Tibial nerve (tissue), 4 donors: ENCODE data around the gene DNTTIP2. TPM values are rescaled to one million over a fixed set of nuclear protein-coding genes. Genes with fewer than 3 reads are reported as not detected.

Source experiments
- DNase-seq, 2 donors: peaks; one replicate each; pipeline ENCODE4 v3.0.0-alpha.2; 2019; ENCODE audit warnings: low spot score in 2 of 2
- H3K27ac ChIP-seq, 4 donors: fragments of 200-600 bp; sonication (generic) in 3 of 4; one replicate each; pipeline ENCODE4 v1.5.1; 2017 to 2019; ENCODE audit warnings: mild to moderate bottlenecking in 1 of 4
- H3K27me3 ChIP-seq, 2 donors: fragments of 200-600 bp; sonication (generic) in 1 of 2; one replicate each; pipeline versions ENCODE4 v1.5.1 to v1.6.0; 2017 to 2019
- H3K36me3 ChIP-seq, 3 donors: fragments of 200-600 bp; sonication (generic); one replicate each; pipeline ENCODE4 v1.5.1; 2018 to 2019
- H3K4me1 ChIP-seq, 4 donors: fragments of 200-600 bp; sonication (generic) in 3 of 4; one replicate each; pipeline ENCODE4 v1.5.1; 2017 to 2019
- H3K4me3 ChIP-seq, 4 donors: fragments of 200-600 bp; sonication (generic) in 3 of 4; one replicate each; pipeline ENCODE4 v1.5.1; 2017 to 2019; ENCODE audit warnings: mild to moderate bottlenecking in 1 of 4, moderate library complexity in 1 of 4
- H3K9me3 ChIP-seq, 4 donors: fragments of 200-600 bp; sonication (generic) in 3 of 4; one replicate each; pipeline ENCODE4 v1.5.1; 2017 to 2019
- CTCF ChIP-seq, 5 experiments: fragments of 200-600 bp in 3 of 5; fragments of 450-650 bp in 2 of 5; sonication (generic) in 3 of 5; IDR thresholded peaks; one replicate each; pipeline ENCODE4 v1.5.1; 2016 to 2019; ENCODE audit warnings: antibody characterized with exemption in 5 of 5, mild to moderate bottlenecking in 3 of 5, moderate library complexity in 2 of 5
- EP300 ChIP-seq, 2 donors: sonication (generic); formaldehyde crosslinking; IDR thresholded peaks; one replicate each; pipeline ENCODE4 v1.6.1; 2017; ENCODE audit warnings: antibody characterized with exemption in 2 of 2, mild to moderate bottlenecking in 1 of 2
- POLR2A ChIP-seq, 2 donors: fragments of 450-650 bp; IDR thresholded peaks; one replicate each; pipeline ENCODE4 v1.6.1; 2017; ENCODE audit warnings: antibody characterized with exemption in 2 of 2, mild to moderate bottlenecking in 2 of 2, moderate library complexity in 2 of 2
- WGBS, 2 donors: methylation state at CpG; one replicate each; pipeline ENCODE4 v1.1.5; 2018; 5-methylcytosine and 5-hydroxymethylcytosine counted together
- total RNA-seq, 4 donors: library from RNA; depleted of rRNA; stranded (reverse); fragments of >200 nt; gene quantifications; one replicate each; pipeline ENCODE4 v1.1.0, GENCODE V29; 2016

DNTTIP2 gene
- total RNA-seq, 4 donors from 2014 or later: 11.8 to 36.5 (median 21.3) TPM

DNA sequence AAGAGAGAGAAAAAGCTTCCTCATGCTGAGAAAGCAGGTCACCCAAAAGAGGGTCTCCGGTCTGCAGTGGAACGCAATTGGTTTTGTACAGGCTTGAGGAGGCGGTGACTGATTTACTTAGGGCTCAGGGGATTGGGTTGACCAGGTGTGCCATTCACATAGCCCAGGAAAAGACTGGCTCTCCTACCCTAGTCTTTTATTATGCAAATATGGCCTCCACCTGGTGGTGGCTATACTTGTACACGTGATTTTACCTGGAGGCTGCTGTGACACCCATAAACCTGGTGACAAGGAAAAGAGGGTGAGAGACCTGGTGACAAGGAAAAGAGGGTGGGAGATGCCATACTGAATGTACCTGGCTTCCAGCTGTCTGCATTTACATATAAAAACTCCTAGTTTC lies 49.9 kb downstream of the DNTTIP2 start:
- no peak for TF ChIP-seq CTCF (IDR thresholded peaks at IDR 0.05)
- TF ChIP-seq EP300 (IDR thresholded peaks at IDR 0.05): no peak
- no peak for TF ChIP-seq POLR2A (IDR thresholded peaks at IDR 0.05)
- H3K9me3 ChIP-seq: peaks cover 0 to 6% (median 0%) of the 10 kb centered on the region in 4 donors
- no peak overlapping the region for H3K4me3 ChIP-seq
- H3K27ac ChIP-seq: no peak overlapping the region
- DNase-seq: no peak
- H3K4me1 ChIP-seq: no peaks in the 10 kb centered on the region
- no peaks in the 10 kb centered on the region for H3K27me3 ChIP-seq
- WGBS, 2 donors: 89 to 90% methylated on average over 4 of the region's 4 CpGs
- no peaks in the 10 kb centered on the region for H3K36me3 ChIP-seq

- 88 to 96% methylated on average over 1 of the region's 1 CpG for WGBS, 2 donors
Observed at GRCh38 chr1:93828367-93828755, 50.6 kb downstream of the DNTTIP2 start.

DNA sequence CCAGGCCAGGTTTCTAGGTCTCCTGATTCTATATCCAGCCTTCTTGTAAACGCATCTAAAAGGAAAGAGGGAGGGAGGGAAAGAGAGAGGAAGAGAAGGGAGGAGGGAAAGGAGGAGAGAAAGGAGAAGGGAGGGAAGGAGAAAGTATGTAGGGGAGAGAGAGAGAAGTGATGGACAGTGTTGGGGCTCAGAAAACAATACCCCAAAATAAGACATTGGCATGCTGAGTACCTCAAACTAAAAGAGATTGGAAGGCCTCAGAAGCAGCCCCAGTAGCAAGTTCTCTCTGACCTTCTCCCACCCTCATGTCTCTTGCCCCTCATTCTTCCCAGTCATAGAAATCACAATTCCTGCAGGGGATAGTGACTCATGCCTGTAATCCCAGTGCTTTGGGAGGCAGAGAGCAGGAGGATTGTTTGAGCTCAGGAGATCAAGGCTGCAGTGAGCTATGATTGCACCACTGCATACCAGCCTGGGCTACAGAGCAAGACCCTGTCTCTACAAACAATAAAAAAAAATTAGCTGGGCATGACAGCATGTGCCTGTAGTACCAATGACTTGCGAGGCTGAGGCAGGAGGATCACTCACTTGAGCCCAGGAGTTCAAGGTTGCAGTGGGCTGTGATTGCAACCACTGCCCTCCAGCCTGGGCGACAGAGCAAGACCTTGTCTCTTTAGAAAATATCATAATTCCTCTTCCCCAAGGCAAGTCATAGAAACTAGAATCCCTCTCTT lies 51.2 kb downstream of the DNTTIP2 start:
- Histone ChIP-seq H3K9me3 (no peaks in the 10 kb centered on the region), H3K36me3 (no peaks in the 10 kb centered on the region), H3K4me1 (no peaks in the 10 kb centered on the region), H3K4me3 (no peak overlapping the region), H3K27me3 (no peaks in the 10 kb centered on the region), H3K27ac (no peak overlapping the region)
- WGBS, 2 donors: 79 to 82% methylated on average over 3 of the region's 3 CpGs
- TF ChIP-seq POLR2A (IDR thresholded peaks at IDR 0.05) (no peak), EP300 (IDR thresholded peaks at IDR 0.05) (no peak), CTCF (IDR thresholded peaks at IDR 0.05) (no peak)
- no peak for DNase-seq

More at GRCh38 chr1:93828367-93828755, 50.6 kb downstream of the DNTTIP2 start:
- DNase-seq: no peak
- no peak overlapping the region for H3K4me3 ChIP-seq
- no peaks in the 10 kb centered on the region for H3K4me1 ChIP-seq
- no peaks in the 10 kb centered on the region for H3K36me3 ChIP-seq
- no peak overlapping the region for H3K27ac ChIP-seq
- H3K27me3 ChIP-seq: no peaks in the 10 kb centered on the region
- TF ChIP-seq CTCF (IDR thresholded peaks at IDR 0.05) (no peak), POLR2A (IDR thresholded peaks at IDR 0.05) (no peak), EP300 (IDR thresholded peaks at IDR 0.05) (no peak)
- H3K9me3 ChIP-seq: peaks cover 0 to 4% (median 0%) of the 10 kb centered on the region in 4 donors

DNA sequence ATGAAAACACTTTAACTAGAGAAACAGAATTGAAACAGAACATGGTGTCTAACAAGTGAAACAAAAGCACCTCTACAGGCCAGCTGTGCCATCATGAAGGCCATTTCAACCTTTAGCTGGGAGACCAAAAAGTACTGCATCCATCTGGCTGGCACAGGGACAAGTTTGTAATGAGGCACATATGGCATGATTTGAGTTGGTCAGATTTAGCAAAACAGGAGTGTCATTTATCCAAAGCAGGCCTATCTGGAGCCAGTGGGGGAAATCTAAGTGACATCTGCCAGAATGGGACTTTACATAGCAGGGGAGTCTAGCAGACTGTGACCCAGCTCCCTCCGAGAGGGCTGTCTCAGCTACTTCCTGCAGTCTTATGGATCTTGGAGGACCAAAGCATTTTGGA lies 51.9 kb downstream of the DNTTIP2 start:
- Histone ChIP-seq H3K4me3 (no peak overlapping the region), H3K9me3 (no peaks in the 10 kb centered on the region), H3K27ac (no peak overlapping the region), H3K27me3 (no peaks in the 10 kb centered on the region), H3K4me1 (no peaks in the 10 kb centered on the region), H3K36me3 (no peaks in the 10 kb centered on the region)
- no peak for DNase-seq
- no peak for TF ChIP-seq POLR2A (IDR thresholded peaks at IDR 0.05)
- no peak for TF ChIP-seq EP300 (IDR thresholded peaks at IDR 0.05)
- TF ChIP-seq CTCF (IDR thresholded peaks at IDR 0.05): no peak
- WGBS, 2 donors: 89 to 91% methylated on average over 1 of the region's 1 CpG

DNA sequence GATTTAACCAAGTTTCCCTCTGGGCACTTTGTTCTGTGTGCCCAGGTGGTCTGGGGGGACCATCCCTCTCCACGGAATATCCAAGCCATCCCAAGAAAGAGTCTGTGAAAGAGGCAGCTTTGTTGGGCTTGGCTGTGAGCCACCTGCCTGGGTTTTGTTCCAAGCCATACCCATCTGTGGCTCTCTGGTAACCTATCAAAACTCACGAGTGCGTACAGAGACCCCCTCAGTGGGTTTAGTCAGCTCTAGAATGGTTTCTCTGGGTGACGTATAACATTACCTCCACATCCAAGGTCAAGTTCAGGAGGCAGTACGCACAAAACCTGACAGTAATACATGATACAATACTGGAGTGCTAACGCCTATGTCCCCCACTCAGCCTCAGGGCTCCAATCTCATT lies 54.2 kb downstream of the DNTTIP2 start:
- no peaks in the 10 kb centered on the region for H3K9me3 ChIP-seq
- no peaks in the 10 kb centered on the region for H3K4me1 ChIP-seq
- H3K36me3 ChIP-seq: no peaks in the 10 kb centered on the region
- no peaks in the 10 kb centered on the region for H3K27me3 ChIP-seq
- H3K4me3 ChIP-seq: no peak overlapping the region
- 46 to 68% methylated on average over 3 to 4 of the region's 6 CpGs for WGBS, 2 donors
- no peak overlapping the region for H3K27ac ChIP-seq
- TF ChIP-seq CTCF (IDR thresholded peaks at IDR 0.05) (no peak), POLR2A (IDR thresholded peaks at IDR 0.05) (no peak), EP300 (IDR thresholded peaks at IDR 0.05) (no peak)
- no peak for DNase-seq
